DMS153 treated with DMSO at 0.1 percent for 48 hours (cell line): ENCODE data around the gene COL18A1.
"Not testable (repeated sequence)": the region's sequence is repeated elsewhere in the genome, so short reads cannot be mapped to it uniquely, and the experiment has no call there.

Experiments used
- DNase-seq: peaks from one replicate; lab custom pipeline; 2025; ENCODE audit not compliant: unreplicated experiment; lab: John Stamatoyannopoulos, UW

COL18A1 gene

DNA sequence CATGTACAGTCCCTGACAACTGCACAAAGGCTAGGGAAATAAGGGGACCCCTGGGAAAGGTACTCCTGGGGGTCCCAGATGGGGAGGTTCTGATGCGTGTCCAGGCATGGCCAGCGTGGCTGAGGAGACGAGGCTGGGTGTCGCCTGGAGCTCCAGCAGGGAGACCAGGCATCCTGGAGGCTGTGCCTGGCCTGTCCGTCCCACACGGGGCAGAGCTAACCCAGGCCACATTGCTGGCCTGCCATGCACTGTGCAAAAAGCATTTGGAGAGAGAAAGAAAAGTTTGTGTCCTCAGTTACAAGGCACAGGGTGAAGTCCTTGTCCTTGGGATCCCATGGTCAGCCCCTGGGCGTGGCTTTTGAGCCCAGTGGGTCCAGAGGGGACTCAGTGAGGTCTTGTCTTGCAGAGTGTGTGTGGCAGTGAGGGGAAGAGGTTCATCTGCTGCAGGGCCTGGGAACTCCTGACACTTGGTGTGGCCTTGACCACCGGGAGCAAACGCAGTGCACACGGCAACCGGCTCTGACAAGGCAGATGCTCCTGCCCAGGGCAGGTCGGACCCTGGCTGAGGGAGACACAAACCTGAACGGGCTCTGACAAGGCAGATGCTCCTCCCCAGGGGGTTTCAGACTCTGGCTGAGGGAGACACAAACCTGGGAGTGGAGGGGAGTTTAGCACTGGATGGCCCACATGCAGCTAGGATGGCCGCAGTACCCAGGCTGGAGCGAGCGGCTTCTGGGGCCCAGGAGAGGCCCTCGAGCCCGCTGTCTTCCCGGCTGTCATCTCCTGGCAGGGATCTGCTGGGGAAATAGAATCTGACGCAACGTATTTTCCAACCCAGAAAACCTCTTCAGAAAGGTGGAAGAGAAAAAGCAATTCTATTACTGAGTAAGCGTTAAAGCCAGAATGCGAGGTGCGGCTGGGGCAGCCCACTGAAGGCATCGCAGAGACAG lies 37.3 kb upstream of the COL18A1 start:
- no peak for DNase-seq

DNA sequence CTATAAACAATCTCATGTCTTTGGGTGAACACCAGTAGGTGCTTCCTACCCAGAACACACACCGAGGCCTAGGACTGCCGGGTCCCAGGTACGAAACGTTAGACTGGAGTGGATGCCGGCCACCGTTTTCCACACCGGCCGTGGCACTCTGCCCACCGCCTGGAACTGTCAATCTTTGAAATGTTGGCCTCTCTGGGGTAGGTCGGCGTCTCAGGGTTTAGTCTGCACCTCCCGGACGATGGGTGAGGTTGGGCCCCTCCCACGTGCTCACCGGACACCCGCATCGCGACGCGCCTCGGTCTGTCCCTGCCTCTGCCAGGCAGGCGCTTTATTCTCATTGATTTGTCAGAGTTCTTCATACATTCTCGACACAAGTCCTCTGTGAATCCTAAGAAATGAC lies 35.9 kb upstream of the COL18A1 start:
- not testable (repeated sequence) for DNase-seq

DNA sequence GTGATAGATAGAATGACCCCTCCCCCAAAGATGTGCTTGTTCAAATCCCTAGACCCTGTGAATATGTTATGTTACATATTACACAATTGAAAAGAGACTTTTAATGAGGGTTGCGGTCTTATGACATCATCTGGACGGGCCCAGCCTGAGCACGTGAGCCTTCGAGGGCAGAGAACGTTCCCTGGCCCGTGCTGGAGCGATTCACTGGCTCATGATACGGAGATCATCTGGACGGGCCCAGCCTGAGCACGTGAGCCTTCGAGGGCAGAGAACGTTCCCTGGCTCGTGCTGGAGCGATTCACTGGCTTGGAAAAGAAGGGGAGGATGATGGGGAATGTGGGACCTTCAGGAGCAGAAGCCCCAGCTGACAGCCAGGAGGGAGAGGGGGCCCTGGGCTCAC lies 34.4 kb upstream of the COL18A1 start:
- DNase-seq, result no peak

DNA sequence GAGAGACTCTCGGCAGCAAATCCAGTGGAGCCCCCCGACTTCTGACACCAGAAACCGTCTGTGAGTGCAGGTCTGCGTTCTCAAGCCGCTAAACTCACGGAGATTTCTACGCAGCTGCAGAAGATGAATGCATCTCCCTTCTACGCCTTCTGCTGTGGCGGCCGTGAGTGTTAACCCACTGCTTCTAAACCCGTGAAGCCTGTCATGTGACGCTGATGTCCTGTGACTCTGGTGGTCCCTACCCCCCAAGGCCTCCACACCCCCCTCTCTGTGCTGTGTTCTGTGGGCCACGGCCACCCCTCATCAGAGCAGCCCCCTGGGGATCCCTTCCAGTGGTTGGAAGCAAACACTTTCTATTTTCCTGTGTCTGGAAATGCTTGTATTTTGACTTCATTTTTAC lies 33.9 kb upstream of the COL18A1 start:
- no peak for DNase-seq

DNA sequence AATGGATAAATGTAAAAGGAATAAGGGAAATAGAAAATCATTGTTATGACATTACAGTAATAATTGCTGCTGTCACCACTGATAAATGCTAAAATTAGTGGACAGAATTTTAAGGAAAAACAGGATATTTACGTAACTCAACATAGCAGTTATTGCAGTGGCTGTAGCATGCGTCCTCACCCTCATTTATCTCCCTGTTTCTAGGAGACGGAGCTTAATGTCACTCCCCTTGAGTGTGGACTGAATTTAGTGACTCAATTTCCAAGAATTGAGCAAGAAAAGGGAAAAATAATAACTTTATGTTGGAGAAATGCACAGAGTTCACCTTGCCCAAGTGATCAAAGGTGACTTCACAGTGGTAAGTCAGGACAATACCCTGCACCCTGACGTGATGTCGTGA lies 33.3 kb upstream of the COL18A1 start:
- no peak for DNase-seq

DNA sequence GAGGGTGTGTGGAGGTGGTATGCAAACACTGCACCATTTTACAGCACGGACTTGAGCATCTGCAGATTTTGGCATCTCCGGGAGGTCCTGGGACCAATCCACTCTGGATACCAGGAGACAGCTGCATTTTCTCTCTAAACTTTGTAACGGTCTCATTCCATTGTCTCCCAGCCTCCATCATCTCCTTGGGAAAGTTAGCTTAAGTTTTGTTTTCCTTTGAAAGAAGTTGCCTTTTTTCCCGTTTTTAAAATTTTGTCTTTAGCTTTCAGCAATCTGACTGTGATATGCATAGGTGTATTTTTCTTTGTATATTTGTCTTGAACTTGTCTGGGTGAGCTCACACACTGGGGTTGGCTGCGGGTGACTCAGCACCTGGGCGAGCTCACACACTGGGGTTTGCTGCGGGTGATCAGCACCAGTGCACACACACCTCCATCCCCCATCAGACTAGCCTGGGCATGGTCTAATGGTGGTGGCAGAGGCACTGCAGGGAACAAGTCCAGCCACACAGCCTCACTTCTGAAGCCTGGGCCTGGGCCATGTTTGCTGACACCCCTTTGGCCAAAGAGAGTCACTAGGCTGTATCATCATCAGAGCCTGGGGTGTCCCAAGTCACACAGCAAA lies 32.1 kb upstream of the COL18A1 start:
- no peak for DNase-seq

DNA sequence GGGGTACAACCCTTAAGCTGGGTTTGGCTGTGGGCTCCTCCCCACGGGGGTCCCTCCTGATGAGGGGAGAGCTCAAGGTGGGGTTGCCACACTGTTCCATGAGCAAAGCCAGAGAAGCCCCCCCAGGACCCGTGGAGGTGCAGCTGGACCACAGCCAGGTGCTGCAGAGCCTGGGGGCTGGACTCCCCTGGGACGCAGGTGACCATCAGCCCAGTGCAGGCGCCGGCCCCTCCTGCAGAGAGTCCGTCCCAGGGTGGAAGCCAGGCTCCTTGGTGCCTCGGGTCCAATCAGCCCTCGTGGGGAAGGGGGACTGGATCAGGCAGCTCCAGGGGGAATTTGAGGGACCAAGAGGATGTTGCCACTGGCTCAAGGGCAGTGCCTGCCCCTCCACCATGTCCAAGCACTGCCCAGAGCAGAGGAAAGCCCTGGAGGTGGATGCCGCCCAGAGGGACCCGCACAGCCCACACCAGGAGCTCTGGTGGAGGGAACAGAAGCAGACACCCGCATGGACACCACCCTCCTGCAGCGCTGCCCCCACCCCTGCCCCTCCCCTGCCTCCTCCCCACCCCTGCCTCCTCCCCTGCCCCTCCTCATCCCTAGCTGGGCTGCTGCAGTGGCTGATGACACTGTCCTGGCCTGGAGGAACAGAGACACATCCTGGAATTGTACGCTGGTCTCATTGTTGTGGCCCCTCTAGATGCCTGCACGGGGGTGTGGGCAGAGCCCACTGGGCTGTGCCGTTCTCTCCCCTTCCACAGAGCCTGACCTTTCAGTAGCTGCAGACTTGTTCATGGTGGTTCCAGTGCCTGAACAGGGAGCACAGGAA lies 30.8 kb upstream of the COL18A1 start:
- no peak for DNase-seq

DNA sequence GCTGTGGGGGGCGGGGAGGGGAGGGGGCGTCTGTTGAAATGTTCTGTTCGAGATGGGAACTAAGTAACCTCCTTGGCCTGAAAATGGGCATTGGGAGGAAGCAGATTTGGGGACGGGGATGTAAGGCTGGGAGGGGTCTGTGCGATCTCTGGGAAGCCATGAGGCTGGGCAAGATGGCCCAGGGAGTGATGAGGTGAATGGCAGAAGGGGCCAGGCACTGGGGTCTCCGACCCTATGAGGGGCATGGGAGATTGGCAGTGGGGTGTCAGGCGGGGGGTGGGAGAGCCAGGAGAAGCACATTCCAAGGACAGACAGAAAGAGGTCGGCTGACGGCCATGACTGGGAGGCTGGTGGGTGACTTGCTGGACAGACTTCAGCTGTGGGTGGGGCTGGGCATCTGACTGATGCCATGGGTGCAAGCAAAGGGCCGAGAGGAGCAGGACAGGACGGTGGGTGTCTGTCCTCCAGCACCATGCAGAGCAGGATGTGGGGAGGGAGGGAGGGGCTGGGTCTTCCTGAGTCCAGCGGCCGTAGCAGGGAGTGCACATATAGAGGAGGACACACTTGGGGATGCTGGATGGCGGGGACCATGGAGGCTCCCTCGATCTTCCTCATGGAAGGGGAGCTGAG lies 30.0 kb upstream of the COL18A1 start:
- DNase-seq, result no peak

DNA sequence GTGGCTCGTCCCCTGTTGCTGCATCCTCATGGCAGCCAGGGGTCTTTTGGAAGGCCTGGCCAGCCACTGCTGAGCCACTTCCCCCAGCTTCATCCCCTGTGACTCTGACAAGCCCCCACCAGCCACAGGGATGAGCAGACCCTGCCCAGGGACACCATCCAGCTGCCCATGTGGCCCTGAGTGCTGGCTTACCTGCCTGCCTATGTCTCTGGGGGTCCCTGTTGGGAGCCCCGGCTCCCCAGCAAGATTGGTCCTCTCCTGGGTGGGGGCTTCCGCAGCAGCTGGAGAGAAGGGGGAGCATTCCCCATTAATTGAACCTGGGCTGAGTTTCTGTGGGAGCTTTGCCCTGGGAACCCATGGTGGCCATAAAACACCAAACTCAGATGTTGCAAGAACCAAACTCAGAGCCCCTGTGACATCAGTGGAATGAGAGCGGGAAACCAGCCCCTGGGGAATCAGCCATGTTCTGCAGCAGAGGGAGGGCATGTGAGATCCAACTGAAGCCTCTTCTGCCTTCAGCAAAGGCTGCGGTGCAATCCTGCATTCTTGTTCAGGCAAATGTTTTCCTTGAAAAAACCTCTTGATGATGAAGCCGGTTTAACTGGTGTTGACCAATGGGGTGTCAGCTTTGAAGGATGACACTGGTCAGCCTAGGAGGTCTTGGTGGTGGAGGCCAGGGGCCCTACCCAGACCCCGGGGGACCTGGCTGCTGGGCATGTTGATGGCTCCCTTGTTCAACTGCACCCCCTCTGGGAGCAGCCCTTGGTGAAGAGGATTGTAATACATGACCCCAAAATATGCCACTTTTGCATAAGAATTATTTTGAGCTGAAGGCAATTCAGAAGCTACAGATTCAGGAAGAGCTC lies 28.3 kb upstream of the COL18A1 start:
- DNase-seq, result no peak

DNA sequence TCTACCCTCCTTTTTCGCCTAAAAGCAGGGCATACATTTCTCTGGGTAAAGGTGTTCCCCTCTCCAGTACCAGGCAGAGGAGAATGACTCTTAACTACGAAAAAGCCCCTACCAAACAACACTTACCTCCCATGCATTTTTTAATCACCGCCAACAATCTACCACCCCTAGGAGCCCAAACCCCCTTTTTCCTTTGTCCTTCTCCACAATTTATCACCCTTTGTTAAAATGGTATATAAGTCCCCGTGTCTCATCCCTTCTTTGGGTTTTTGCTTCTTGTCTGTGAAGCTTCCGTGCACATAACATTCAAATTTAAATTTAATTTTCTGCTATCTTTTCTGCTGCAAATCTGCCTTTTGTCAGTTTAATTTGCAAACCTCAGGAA lies 27.6 kb upstream of the COL18A1 start:
- DNase-seq, result no peak

DNA sequence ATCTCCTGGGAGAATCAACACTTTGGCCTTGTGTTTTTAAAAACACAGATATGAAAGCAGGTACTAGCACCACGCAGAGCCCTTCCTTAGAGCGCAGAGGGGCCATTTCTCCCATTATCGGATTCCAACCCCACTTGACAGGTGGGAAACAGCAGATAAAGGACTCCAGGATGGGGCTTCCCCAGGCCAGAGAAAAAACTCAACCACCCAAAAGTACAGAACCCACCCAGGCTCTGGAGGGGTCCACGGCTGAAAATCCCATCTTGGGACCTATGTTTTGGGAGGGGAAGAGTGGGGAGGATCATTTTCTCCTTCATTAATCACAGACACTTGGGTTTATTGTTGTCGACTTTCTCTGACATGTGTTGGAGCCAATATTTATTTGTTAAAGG lies 27.1 kb upstream of the COL18A1 start:
- DNase-seq, result no peak

DNA sequence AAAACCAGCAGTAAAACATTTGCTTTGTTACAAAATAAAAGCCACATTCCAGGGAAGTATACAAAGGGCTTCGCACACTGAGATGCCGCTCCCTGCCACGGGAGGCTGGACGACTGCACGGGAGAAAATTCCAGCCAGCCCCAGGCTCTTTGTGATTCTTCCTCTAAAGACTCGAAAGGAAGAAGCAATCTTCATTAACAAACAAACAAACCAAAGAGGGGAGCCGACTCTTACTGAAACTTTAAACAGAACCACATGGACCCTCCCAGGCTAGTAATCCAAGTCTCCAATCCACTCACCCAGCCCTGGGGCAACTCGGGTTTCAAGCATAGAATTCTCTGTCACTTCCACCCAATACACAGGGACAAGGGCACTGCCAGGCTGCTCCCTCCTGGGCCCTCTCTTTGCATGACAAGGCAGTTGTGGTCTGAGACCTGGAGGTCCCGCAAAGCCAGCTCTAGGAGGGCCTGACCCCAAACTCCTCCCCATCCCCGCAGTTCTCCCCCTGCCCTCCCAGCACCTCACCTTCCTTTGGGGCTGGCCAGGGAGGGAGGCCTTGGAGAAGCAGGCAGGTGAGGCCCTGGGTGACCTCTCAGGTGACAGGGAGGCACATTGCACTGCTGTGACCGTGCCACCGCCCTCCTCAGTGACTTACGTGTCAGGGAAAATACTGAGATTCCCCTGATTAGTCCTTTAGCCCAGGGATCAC lies 26.6 kb upstream of the COL18A1 start:
- no peak for DNase-seq

DNA sequence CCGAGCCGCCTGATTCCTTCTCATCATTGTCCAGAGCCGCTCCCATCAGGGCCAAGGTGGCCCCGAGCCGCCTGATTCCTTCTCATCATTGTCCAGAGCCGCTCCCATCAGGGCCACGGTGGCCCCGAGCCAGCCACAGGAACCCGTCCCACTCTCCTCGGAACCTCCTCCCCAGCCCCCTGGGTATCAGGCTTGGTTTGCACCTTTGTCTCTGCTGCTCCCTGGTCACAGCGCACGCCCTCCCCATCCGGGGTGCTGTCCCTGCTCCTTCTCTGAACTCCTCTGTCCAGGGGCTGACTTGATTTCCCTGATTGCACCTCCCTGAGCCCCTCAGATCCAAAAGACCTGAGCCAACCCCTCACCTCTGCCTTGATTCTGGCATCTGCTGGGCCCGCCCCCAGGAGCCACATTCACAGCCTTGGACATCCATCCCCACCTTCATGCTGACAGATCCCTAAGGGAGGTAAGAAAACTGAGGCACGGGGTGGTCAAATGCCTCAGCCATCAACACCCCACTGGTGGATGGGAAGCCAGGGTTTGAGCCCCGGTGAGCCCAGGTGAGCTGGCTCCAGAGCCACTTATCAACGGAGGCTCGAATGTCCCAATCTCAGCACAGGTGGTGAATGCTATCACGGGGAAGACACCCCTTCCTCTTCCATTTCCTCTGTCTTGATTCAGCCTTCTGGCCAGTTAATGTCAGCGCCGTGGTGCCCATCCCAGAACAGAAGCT lies 25.6 kb upstream of the COL18A1 start:
- DNase-seq, result no peak

DNA sequence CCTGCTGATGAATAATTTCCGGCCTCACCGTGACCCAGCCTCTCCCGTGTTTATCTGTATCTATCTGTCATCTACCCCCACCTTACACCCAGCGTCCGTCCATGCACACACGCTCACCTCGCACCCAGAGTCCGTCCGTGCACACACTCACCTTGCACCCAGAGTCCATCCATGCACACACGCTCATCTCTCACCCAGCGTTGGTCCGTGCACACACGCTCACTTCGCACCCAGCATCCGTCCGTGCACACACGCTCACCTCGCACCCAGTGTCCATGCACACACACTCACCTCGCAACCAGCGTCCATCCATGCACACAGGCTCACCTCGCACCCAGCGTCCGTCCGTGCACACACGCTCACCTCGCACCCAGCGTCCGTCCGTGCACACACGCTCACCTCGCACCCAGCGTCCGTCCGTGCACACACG lies 25.0 kb upstream of the COL18A1 start:
- no peak for DNase-seq

DNA sequence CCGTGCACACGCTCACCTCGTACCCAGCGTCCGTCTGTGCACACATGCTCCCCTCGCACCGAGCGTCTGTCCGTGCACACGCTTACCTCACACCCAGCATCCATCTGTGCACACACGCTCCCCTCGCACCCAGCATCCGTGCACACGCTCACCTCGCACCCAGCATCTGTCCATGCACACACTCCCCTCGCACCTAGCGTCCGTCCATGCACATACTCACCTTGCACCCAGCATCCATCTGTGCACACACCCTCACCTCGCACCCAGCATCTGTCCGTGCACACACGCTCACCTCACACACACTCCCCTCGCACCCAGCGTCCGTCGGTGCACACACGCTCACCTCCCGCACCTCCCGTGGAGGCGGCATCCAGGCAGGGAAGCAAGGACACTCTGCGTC lies 24.4 kb upstream of the COL18A1 start:
- no peak for DNase-seq

DNA sequence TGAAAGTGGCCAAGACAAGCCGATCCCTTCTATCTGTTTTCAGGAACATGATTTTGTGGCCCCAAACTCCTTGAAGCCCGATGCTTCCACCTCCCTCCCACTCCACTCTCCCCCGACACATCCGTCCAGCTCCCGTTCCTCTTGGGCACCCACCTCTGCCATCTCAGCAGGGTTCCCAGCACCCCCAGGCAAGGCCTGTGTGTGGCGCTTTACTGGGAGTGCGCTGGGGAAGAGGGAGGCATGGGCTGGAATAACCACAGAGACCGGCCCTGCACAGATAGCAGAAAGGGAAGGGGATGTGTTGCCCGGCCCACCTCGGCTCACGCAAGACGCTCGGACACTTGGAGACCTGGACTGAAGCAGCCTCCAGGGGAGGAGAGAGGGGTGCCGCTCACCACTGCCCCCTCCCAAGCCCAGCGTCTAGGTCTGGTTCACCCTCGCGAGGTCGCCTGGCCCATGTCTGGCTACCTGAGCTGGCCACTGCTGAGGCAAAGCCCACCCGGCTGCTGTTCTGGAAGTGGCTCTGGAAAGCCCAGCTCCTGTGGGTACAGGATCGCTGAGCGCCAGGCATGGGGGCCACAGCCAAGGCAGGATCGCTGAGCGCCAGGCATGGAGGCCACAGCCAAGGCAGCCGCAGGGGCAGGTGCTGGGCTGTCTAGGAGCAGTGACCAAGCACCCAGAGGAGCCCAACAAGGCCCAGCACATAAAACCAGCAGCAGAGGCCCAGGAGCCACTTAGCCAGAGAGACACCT lies 23.8 kb upstream of the COL18A1 start:
- no peak for DNase-seq

DNA sequence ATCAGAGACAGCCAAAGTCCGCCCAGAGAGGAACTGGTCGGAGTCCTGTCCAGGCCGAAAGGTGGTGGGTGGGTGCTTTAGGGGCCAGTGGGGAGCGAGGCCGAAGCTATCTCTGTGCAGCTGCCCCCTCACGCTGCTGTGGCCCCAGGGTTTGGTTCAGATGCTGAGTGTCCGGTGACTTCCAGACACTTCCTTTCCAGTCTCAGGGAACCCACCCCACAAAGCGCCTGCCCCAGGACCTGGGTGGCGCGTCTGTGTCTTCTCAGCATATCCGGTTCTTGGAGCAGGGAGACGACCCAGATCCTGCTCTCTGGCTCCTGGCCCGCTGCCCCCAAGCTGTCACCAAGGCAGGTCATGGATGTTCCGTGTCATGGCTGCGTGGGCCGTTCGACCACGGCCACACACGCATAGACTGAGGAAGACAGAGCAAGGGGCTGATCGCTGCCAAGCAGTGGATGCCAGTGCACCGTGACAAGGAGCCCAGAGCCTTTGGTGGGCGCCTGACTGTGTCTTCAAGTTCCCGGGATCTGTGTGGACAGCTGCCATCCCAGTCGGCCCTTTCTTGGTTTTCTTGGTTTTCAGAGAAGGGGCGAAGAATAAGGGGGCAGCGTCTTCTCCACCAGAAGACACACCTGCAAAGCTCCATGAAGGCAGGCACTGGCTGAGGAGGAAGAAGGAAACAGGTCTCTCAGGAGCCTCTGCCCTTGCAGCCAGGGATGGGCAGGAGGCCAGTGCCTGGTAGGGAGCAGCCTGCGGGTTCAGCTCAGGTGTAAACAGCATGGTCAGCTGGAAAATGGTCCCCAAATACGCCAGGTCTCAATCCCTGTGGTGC lies 22.9 kb upstream of the COL18A1 start:
- DNase-seq, result no peak

DNA sequence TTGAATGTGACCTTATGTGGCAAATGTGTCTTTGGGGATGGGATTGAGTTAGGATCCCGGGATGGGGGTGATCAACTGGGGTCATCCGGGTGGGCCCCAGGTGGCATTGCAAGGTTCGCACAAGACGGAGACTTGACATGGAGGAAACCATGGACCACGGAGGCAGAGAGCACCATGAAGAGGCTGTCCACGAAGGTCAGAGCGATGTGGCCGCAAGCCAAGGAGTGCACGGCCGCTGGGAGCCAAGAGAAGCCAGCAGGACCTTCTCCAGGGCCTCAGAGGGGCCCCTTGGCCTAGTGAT lies 22.3 kb upstream of the COL18A1 start:
- no peak for DNase-seq
